ENCODE measurements around the gene EYA4.

The EYA4 gene

GRCh38 chr6:133290930-133291329 is 49.8 kb downstream of the EYA4 start:
- Histone ChIP-seq H2AK5ac (ENCODE audit: low read depth, low read length) (no peak overlapping the region), H3K9me3 (replicated peaks in 1 of 2; ENCODE audit: control insufficient read depth in 2 of 2, insufficient read depth in 1 of 2, low read depth in 1 of 2, low read length in 2 of 2) (no peaks in the 10 kb centered on the region), H4K8ac (ENCODE audit: low read depth, low read length) (no peak overlapping the region), H3K27ac (replicated peaks; ENCODE audit: low read length) (no peak overlapping the region), H3K27me3 (ENCODE audit: control insufficient read depth in 3 of 3, insufficient read depth in 3 of 3, low read depth in 1 of 3, low read length in 3 of 3) (no peaks in the 10 kb centered on the region), H3K18ac (ENCODE audit: low read length) (no peak overlapping the region), H3K79me1 (ENCODE audit: low read depth, low read length) (no peaks in the 10 kb centered on the region), H2BK5ac (ENCODE audit: low read length) (no peak overlapping the region), H3K4me3 (ENCODE audit: low read length in 2 of 2) (no peak overlapping the region), H3K4me2 (ENCODE audit: insufficient read depth, low read length, poor library complexity, severe bottlenecking) (no peak overlapping the region), H3K4me1 (ENCODE audit: control insufficient read depth in 2 of 2, insufficient read depth in 1 of 2, low read depth in 1 of 2, low read length in 2 of 2) (no peaks in the 10 kb centered on the region), H2BK12ac (ENCODE audit: low read length) (no peak overlapping the region), H3K9ac (ENCODE audit: low read depth, low read length, poor library complexity) (no peak overlapping the region), H4K91ac (ENCODE audit: low read depth, low read length, poor library complexity) (no peak overlapping the region), H3K14ac (ENCODE audit: low read length) (no peak overlapping the region), H3K36me3 (replicated peaks in 1 of 2; ENCODE audit: control insufficient read depth in 2 of 2, insufficient read depth in 2 of 2, low read length in 2 of 2) (no peaks in the 10 kb centered on the region), H3K4ac (ENCODE audit: low read length) (no peak overlapping the region), H2BK15ac (ENCODE audit: low read length) (no peak overlapping the region), H2AFZ (ENCODE audit: low read length) (no peak overlapping the region), H3K23ac (ENCODE audit: low read depth, low read length, poor library complexity) (no peak overlapping the region), H2BK120ac (ENCODE audit: low read depth, low read length) (no peak overlapping the region)
- DNase-seq (ENCODE audit: low spot score): no peak
- no CpG with 5 or more reads among the region's 1 CpG for WGBS, 2 donors (ENCODE audit: extremely low coverage in 2 of 2, insufficient read length in 2 of 2, insufficient replicate concordance in 1 of 2)

- Histone ChIP-seq H3K27me3 (ENCODE audit: control insufficient read depth in 3 of 3, insufficient read depth in 3 of 3, low read depth in 1 of 3, low read length in 3 of 3) (no peaks in the 10 kb centered on the region), H2BK15ac (ENCODE audit: low read length) (no peak overlapping the region), H3K14ac (ENCODE audit: low read length) (no peak overlapping the region), H2BK5ac (ENCODE audit: low read length) (no peak overlapping the region), H3K36me3 (replicated peaks in 1 of 2; ENCODE audit: control insufficient read depth in 2 of 2, insufficient read depth in 2 of 2, low read length in 2 of 2) (no peaks in the 10 kb centered on the region), H3K4me3 (ENCODE audit: low read length in 2 of 2) (no peak overlapping the region), H3K18ac (ENCODE audit: low read length) (no peak overlapping the region), H3K27ac (replicated peaks; ENCODE audit: low read length) (no peak overlapping the region), H2BK12ac (ENCODE audit: low read length) (no peak overlapping the region), H2BK120ac (ENCODE audit: low read depth, low read length) (no peak overlapping the region), H3K9ac (ENCODE audit: low read depth, low read length, poor library complexity) (no peak overlapping the region), H4K8ac (ENCODE audit: low read depth, low read length) (no peak overlapping the region), H3K79me1 (ENCODE audit: low read depth, low read length) (no peaks in the 10 kb centered on the region), H3K4me1 (ENCODE audit: control insufficient read depth in 2 of 2, insufficient read depth in 1 of 2, low read depth in 1 of 2, low read length in 2 of 2) (no peaks in the 10 kb centered on the region), H3K23ac (ENCODE audit: low read depth, low read length, poor library complexity) (no peak overlapping the region), H3K4ac (ENCODE audit: low read length) (no peak overlapping the region), H3K9me3 (replicated peaks in 1 of 2; ENCODE audit: control insufficient read depth in 2 of 2, insufficient read depth in 1 of 2, low read depth in 1 of 2, low read length in 2 of 2) (no peaks in the 10 kb centered on the region), H2AK5ac (ENCODE audit: low read depth, low read length) (no peak overlapping the region), H2AFZ (ENCODE audit: low read length) (no peak overlapping the region), H3K4me2 (ENCODE audit: insufficient read depth, low read length, poor library complexity, severe bottlenecking) (no peak overlapping the region), H4K91ac (ENCODE audit: low read depth, low read length, poor library complexity) (no peak overlapping the region)
- DNase-seq (ENCODE audit: low spot score): no peak
- WGBS, 2 donors (ENCODE audit: extremely low coverage in 2 of 2, insufficient read length in 2 of 2, insufficient replicate concordance in 1 of 2): no CpG with 5 or more reads among the region's 1 CpG
Measured at GRCh38 chr6:133291671-133292070, 50.5 kb downstream of the EYA4 start.

- no peak overlapping the region for H2BK120ac ChIP-seq (ENCODE audit: low read depth, low read length)
- peaks cover 0 to 3% (median 0%) of the 10 kb centered on the region in 3 experiments for H3K27me3 ChIP-seq (ENCODE audit: control insufficient read depth in 3 of 3, insufficient read depth in 3 of 3, low read depth in 1 of 3, low read length in 3 of 3)
- no peak overlapping the region for H3K23ac ChIP-seq (ENCODE audit: low read depth, low read length, poor library complexity)
- H4K8ac ChIP-seq (ENCODE audit: low read depth, low read length): no peak overlapping the region
- H3K27ac ChIP-seq (replicated peaks; ENCODE audit: low read length): no peak overlapping the region
- H3K9ac ChIP-seq (ENCODE audit: low read depth, low read length, poor library complexity): no peak overlapping the region
- peaks cover 0 to 2% of the 10 kb centered on the region in 2 donors for H3K36me3 ChIP-seq (replicated peaks in 1 of 2; ENCODE audit: control insufficient read depth in 2 of 2, insufficient read depth in 2 of 2, low read length in 2 of 2)
- no peak overlapping the region for H2BK5ac ChIP-seq (ENCODE audit: low read length)
- peaks cover 1% of the 10 kb centered on the region for H3K79me1 ChIP-seq (ENCODE audit: low read depth, low read length)
- no peaks in the 10 kb centered on the region for H3K4me1 ChIP-seq (ENCODE audit: control insufficient read depth in 2 of 2, insufficient read depth in 1 of 2, low read depth in 1 of 2, low read length in 2 of 2)
- no peak overlapping the region for H3K14ac ChIP-seq (ENCODE audit: low read length)
- H3K18ac ChIP-seq (ENCODE audit: low read length): no peak overlapping the region
- no peak overlapping the region for H4K91ac ChIP-seq (ENCODE audit: low read depth, low read length, poor library complexity)
- H3K4me2 ChIP-seq (ENCODE audit: insufficient read depth, low read length, poor library complexity, severe bottlenecking): no peak overlapping the region
- H2BK12ac ChIP-seq (ENCODE audit: low read length): no peak overlapping the region
- DNase-seq (ENCODE audit: low spot score): no peak
- no peak overlapping the region for H2AK5ac ChIP-seq (ENCODE audit: low read depth, low read length)
- no peak overlapping the region for H3K4me3 ChIP-seq (ENCODE audit: low read length in 2 of 2)
- H2BK15ac ChIP-seq (ENCODE audit: low read length): no peak overlapping the region
- H3K9me3 ChIP-seq (replicated peaks in 1 of 2; ENCODE audit: control insufficient read depth in 2 of 2, insufficient read depth in 1 of 2, low read depth in 1 of 2, low read length in 2 of 2): peaks cover 0 to 2% of the 10 kb centered on the region in 2 donors
- H3K4ac ChIP-seq (ENCODE audit: low read length): no peak overlapping the region
- no peak overlapping the region for H2AFZ ChIP-seq (ENCODE audit: low read length)
- no CpG with 5 or more reads among the region's 2 CpGs for WGBS, 2 donors (ENCODE audit: extremely low coverage in 2 of 2, insufficient read length in 2 of 2, insufficient replicate concordance in 1 of 2)
Measured at GRCh38 chr6:133297657-133298056, 56.5 kb downstream of the EYA4 start.

DNA sequence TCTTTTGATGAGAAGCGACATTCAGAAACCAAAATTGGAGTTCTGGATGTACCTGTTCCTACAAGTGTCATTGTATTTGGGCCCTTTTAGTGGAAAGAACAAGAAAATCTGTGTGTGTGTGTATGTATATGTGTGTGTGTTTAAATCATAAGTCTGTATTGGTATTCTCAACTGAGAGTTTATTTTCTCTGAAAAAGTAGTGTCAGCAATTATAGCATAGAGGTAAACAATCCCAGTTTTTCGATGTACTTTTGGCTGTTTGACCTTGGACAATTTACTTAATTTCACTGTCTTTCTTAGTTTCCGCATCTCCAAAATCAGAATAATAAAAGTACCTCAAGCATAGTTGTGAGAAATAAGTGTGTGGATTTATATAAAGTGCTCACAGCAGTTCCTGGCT is 57.2 kb downstream of the EYA4 start:
- no peak overlapping the region for H2BK5ac ChIP-seq (ENCODE audit: low read length)
- H2AFZ ChIP-seq (ENCODE audit: low read length): no peak overlapping the region
- H4K8ac ChIP-seq (ENCODE audit: low read depth, low read length): no peak overlapping the region
- no peak overlapping the region for H3K4me3 ChIP-seq (ENCODE audit: low read length in 2 of 2)
- peaks cover 0 to 2% of the 10 kb centered on the region in 2 donors for H3K36me3 ChIP-seq (replicated peaks in 1 of 2; ENCODE audit: control insufficient read depth in 2 of 2, insufficient read depth in 2 of 2, low read length in 2 of 2)
- H3K4ac ChIP-seq (ENCODE audit: low read length): no peak overlapping the region
- no CpG with 5 or more reads among the region's 3 CpGs for WGBS, 2 donors (ENCODE audit: extremely low coverage in 2 of 2, insufficient read length in 2 of 2, insufficient replicate concordance in 1 of 2)
- peaks cover 0 to 3% (median 0%) of the 10 kb centered on the region in 3 experiments for H3K27me3 ChIP-seq (ENCODE audit: control insufficient read depth in 3 of 3, insufficient read depth in 3 of 3, low read depth in 1 of 3, low read length in 3 of 3)
- H2AK5ac ChIP-seq (ENCODE audit: low read depth, low read length): no peak overlapping the region
- no peak overlapping the region for H3K14ac ChIP-seq (ENCODE audit: low read length)
- H4K91ac ChIP-seq (ENCODE audit: low read depth, low read length, poor library complexity): no peak overlapping the region
- H3K4me2 ChIP-seq (ENCODE audit: insufficient read depth, low read length, poor library complexity, severe bottlenecking): no peak overlapping the region
- DNase-seq (ENCODE audit: low spot score): no peak
- no peak overlapping the region for H3K9ac ChIP-seq (ENCODE audit: low read depth, low read length, poor library complexity)
- no peaks in the 10 kb centered on the region for H3K4me1 ChIP-seq (ENCODE audit: control insufficient read depth in 2 of 2, insufficient read depth in 1 of 2, low read depth in 1 of 2, low read length in 2 of 2)
- H3K9me3 ChIP-seq (replicated peaks in 1 of 2; ENCODE audit: control insufficient read depth in 2 of 2, insufficient read depth in 1 of 2, low read depth in 1 of 2, low read length in 2 of 2): peaks cover 0 to 2% of the 10 kb centered on the region in 2 donors
- no peak overlapping the region for H2BK120ac ChIP-seq (ENCODE audit: low read depth, low read length)
- no peak overlapping the region for H3K18ac ChIP-seq (ENCODE audit: low read length)
- no peak overlapping the region for H3K27ac ChIP-seq (replicated peaks; ENCODE audit: low read length)
- no peak overlapping the region for H3K23ac ChIP-seq (ENCODE audit: low read depth, low read length, poor library complexity)
- peaks cover 1% of the 10 kb centered on the region for H3K79me1 ChIP-seq (ENCODE audit: low read depth, low read length)
- no peak overlapping the region for H2BK12ac ChIP-seq (ENCODE audit: low read length)
- no peak overlapping the region for H2BK15ac ChIP-seq (ENCODE audit: low read length)
